ENCODE data around the gene HAUS6. TPM values are rescaled to one million over a fixed set of nuclear protein-coding genes. Genes with fewer than 3 reads are reported as not detected.
"Not testable (repeated sequence)": the region's sequence is repeated elsewhere in the genome, so short reads cannot be mapped to it uniquely, and the experiment has no call there.

Gene HAUS6
- polyA plus RNA-seq (2013, experiment 1 of 2; ENCODE audit: insufficient read length) = 16.4 TPM
- 8.7 TPM for polyA plus RNA-seq (2013, experiment 2 of 2; ENCODE audit: insufficient read length)

GRCh38 chr9:19102631-19103345, at the start of gene HAUS6:
HAUS6 (minus strand) TSS chr9:19102904; CDS start chr9:19102651, 253 bp downstream.
- peak; percentile 98 for DNase-seq

GRCh38 chr9:19152160-19152498, 49.4 kb upstream of the HAUS6 start:
- DNase-seq = not testable (repeated sequence)

GRCh38 chr9:19151425-19152159, 48.9 kb upstream of the HAUS6 start:
- no peak for DNase-seq

- no peak for DNase-seq
These were observed 46.5 kb upstream of the HAUS6 start for GRCh38 chr9:19149230-19149629.

GRCh38 chr9:19148187-19148586, 45.5 kb upstream of the HAUS6 start:
- DNase-seq = no peak

- DNase-seq = no peak
These were observed 43.8 kb upstream of the HAUS6 start for GRCh38 chr9:19146441-19147024.

GRCh38 chr9:19145881-19146280, 43.2 kb upstream of the HAUS6 start:
- DNase-seq = no peak

GRCh38 chr9:19140259-19140658, 37.6 kb upstream of the HAUS6 start:
- DNase-seq = no peak

- no peak for DNase-seq
These were observed 35.4 kb upstream of the HAUS6 start for GRCh38 chr9:19138084-19138483.

GRCh38 chr9:19137282-19137681, 34.6 kb upstream of the HAUS6 start:
- DNase-seq = peak; percentile 28

GRCh38 chr9:19136129-19136528, 33.4 kb upstream of the HAUS6 start:
- no peak for DNase-seq

- DNase-seq = no peak
These were observed 31.0 kb upstream of the HAUS6 start for GRCh38 chr9:19133549-19134345.

- no peak for DNase-seq
These were observed 27.7 kb upstream of the HAUS6 start for GRCh38 chr9:19130436-19130835.

GRCh38 chr9:19127871-19128500, 25.3 kb upstream of the HAUS6 start:
- peak; percentile 52 for DNase-seq

- DNase-seq = no peak
These were observed 21.7 kb upstream of the HAUS6 start for GRCh38 chr9:19124430-19124793.

- DNase-seq = no peak
These were observed 19.9 kb upstream of the HAUS6 start for GRCh38 chr9:19122490-19123042.

- DNase-seq = no peak
These were observed 18.2 kb upstream of the HAUS6 start for GRCh38 chr9:19120877-19121276.

- no peak for DNase-seq
These were observed 17.2 kb upstream of the HAUS6 start for GRCh38 chr9:19119801-19120440.

GRCh38 chr9:19119246-19119645, 16.5 kb upstream of the HAUS6 start:
- DNase-seq = no peak

GRCh38 chr9:19117039-19117716, 14.5 kb upstream of the HAUS6 start:
- DNase-seq = no peak
